ENCODE measurements around the gene PCCA.
"Not testable (repeated sequence)": the region's sequence is repeated elsewhere in the genome, so short reads cannot be mapped to it uniquely, and the experiment has no call there.

The PCCA gene

GRCh38 chr13:100154842-100155416 is 66.0 kb downstream of the PCCA start:
- no peak for DNase-seq (ENCODE audit: low read depth)
- TF ChIP-seq, protein P1, sequence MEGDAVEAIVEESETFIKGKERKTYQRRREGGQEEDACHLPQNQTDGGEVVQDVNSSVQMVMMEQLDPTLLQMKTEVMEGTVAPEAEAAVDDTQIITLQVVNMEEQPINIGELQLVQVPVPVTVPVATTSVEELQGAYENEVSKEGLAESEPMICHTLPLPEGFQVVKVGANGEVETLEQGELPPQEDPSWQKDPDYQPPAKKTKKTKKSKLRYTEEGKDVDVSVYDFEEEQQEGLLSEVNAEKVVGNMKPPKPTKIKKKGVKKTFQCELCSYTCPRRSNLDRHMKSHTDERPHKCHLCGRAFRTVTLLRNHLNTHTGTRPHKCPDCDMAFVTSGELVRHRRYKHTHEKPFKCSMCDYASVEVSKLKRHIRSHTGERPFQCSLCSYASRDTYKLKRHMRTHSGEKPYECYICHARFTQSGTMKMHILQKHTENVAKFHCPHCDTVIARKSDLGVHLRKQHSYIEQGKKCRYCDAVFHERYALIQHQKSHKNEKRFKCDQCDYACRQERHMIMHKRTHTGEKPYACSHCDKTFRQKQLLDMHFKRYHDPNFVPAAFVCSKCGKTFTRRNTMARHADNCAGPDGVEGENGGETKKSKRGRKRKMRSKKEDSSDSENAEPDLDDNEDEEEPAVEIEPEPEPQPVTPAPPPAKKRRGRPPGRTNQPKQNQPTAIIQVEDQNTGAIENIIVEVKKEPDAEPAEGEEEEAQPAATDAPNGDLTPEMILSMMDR (conservative IDR thresholded peaks at IDR 0.05; ENCODE audit: low read depth, low read length), result no peak
- no peak overlapping the region for H3K4me3 ChIP-seq (ENCODE audit: low read depth, low read length)

DNA sequence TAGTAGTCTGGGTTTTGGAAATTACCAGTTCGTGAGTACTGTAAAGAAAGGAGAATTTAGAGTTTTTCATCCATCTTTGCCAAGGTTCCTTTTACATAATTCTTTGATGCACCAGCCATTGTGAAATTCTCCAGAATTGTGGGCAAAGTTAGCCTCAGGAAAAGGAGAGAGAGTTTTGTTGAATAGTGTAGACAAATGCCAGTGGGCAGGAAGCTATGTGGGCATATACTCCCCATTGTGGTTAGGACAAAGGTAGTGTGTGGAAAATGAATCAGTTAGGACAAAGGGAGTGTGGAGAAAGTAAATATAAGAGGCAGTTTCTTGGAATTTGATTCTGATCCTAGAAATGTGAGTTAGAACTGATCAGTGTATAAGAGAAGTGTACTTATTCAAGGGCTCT is 67.9 kb downstream of the PCCA start:
- no peak overlapping the region for H3K4me3 ChIP-seq (ENCODE audit: low read depth, low read length)
- TF ChIP-seq, protein P1 (conservative IDR thresholded peaks at IDR 0.05; ENCODE audit: low read depth, low read length), result no peak
- no peak for DNase-seq (ENCODE audit: low read depth)

DNA sequence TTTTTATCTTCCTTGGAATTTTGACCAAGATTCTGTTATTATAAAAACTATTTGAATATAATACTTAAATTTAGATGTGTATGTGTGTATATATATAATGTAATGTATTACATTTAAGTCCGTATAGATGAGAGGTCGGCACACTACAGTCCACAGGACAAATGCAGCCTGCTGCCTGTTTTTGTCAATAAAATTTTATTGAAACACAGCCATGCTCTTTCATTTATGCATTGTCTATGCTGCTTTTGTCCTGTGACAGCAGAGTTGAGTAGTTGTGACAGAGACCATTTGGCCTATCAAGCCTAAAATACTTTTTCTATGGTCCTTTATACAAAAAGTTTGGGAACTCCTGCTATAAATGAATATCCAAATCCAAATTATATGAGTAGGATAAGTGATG is 69.7 kb downstream of the PCCA start:
- TF ChIP-seq, protein P1 (conservative IDR thresholded peaks at IDR 0.05; ENCODE audit: low read depth, low read length), result no peak
- DNase-seq (ENCODE audit: low read depth), result no peak
- no peak overlapping the region for H3K4me3 ChIP-seq (ENCODE audit: low read depth, low read length)

DNA sequence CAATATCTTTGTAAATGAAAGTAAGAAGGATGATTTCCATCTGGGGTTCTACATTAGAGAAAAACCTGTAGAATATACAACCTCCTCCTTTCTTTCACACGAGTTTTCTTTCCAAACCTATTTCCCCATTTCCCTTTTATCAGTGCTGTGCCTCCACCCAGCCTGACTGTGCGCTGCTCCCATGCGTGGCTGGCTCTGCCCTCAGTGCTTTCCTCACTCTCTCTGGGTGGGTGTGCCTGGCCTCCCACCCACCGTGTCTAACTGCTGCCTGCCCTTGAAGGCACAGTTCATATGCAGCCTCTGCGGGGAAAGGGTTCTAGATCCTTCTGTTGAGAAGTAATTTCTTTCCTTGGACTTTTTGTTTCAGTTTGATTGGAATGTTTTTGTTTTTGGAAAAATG is 70.7 kb downstream of the PCCA start:
- TF ChIP-seq, protein P1 (conservative IDR thresholded peaks at IDR 0.05; ENCODE audit: low read depth, low read length), result no peak
- no peak for DNase-seq (ENCODE audit: low read depth)
- no peak overlapping the region for H3K4me3 ChIP-seq (ENCODE audit: low read depth, low read length)

DNA sequence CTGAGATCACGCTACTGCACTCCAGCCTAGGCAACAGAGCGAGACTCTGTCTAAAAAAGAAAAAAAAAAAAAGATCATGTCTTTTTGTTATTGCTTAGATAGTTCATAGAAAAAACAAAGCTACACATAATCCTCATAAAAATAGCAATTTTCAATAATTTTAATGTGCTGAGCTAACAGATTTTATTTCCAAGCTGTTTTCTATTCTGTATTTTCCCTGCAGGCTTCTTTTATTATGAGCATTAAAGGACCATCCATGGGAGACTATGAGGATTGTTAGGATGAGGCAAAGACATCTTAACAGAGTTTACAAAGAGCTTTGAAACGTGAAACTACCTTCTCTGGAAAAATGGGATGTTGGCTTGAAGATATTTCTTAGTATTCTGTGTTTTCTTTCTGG is 71.6 kb downstream of the PCCA start:
- H3K4me3 ChIP-seq (ENCODE audit: low read depth, low read length), result no peak overlapping the region
- DNase-seq (ENCODE audit: low read depth), result no peak
- TF ChIP-seq, protein P1 (conservative IDR thresholded peaks at IDR 0.05; ENCODE audit: low read depth, low read length), result no peak

DNA sequence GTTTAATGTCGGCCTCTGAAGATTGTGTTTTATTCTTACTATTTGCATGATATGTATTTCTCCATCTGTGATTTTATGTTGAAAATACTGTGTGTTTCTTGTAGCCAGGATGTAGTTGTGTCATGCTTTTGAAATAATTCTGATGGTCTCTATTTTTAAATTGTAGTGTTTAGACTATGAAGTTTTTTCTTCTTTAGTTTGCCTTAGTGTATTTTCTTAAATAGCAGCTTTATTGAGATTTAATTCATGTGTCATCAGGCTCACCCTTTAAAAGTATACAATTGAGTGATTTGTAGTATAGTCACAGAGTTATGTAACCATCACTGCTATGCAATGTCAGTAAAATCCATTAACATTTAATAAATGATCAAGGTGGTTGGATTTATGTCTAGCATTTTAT is 74.5 kb downstream of the PCCA start:
- DNase-seq (ENCODE audit: low read depth), result no peak
- H3K4me3 ChIP-seq (ENCODE audit: low read depth, low read length), result no peak overlapping the region
- TF ChIP-seq, protein P1 (conservative IDR thresholded peaks at IDR 0.05; ENCODE audit: low read depth, low read length), result no peak

GRCh38 chr13:100173203-100173602 is 84.3 kb downstream of the PCCA start:
- TF ChIP-seq, protein P1 (conservative IDR thresholded peaks at IDR 0.05; ENCODE audit: low read depth, low read length), result no peak
- no peak for DNase-seq (ENCODE audit: low read depth)
- H3K4me3 ChIP-seq (ENCODE audit: low read depth, low read length), result no peak overlapping the region

- not testable (repeated sequence) for DNase-seq (ENCODE audit: low read depth); H3K4me3 ChIP-seq (ENCODE audit: low read depth, low read length)
Measured at GRCh38 chr13:100174455-100174854, 85.6 kb downstream of the PCCA start.
